ENCODE data around the gene CSF2RB.

CSF2RB gene

GRCh38 chr22:36923131-36923788, 9.8 kb downstream of the CSF2RB start:
- Histone ChIP-seq H3K4me1 (ENCODE audit: control insufficient read depth, insufficient read depth, low read length) (no peaks in the 10 kb centered on the region), H3K9ac (ENCODE audit: low read length) (no peak overlapping the region), H3K27me3 (replicated peaks; ENCODE audit: control insufficient read depth, insufficient read depth, low read length) (peaks cover 63% of the 10 kb centered on the region), H3K4me3 (ENCODE audit: low read length) (no peak overlapping the region), H3K9me3 (ENCODE audit: control insufficient read depth, low read length) (peaks cover 9% of the 10 kb centered on the region), H3K36me3 (ENCODE audit: control insufficient read depth, insufficient read depth, low read length, severe bottlenecking) (no peaks in the 10 kb centered on the region)
- no peak for DNase-seq (ENCODE audit: low read depth)

GRCh38 chr22:36924151-36924698, 10.8 kb downstream of the CSF2RB start:
- Histone ChIP-seq H3K9ac (ENCODE audit: low read length) (no peak overlapping the region), H3K36me3 (ENCODE audit: control insufficient read depth, insufficient read depth, low read length, severe bottlenecking) (no peaks in the 10 kb centered on the region), H3K4me1 (ENCODE audit: control insufficient read depth, insufficient read depth, low read length) (no peaks in the 10 kb centered on the region), H3K27me3 (replicated peaks; ENCODE audit: control insufficient read depth, insufficient read depth, low read length) (peaks cover 67% of the 10 kb centered on the region), H3K9me3 (ENCODE audit: control insufficient read depth, low read length) (no peaks in the 10 kb centered on the region), H3K4me3 (ENCODE audit: low read length) (no peak overlapping the region)
- DNase-seq (ENCODE audit: low read depth) = no peak

- Histone ChIP-seq H3K9me3 (ENCODE audit: control insufficient read depth, low read length) (no peaks in the 10 kb centered on the region), H3K36me3 (ENCODE audit: control insufficient read depth, insufficient read depth, low read length, severe bottlenecking) (no peaks in the 10 kb centered on the region), H3K4me1 (ENCODE audit: control insufficient read depth, insufficient read depth, low read length) (no peaks in the 10 kb centered on the region), H3K4me3 (ENCODE audit: low read length) (no peak overlapping the region), H3K9ac (ENCODE audit: low read length) (no peak overlapping the region), H3K27me3 (replicated peaks; ENCODE audit: control insufficient read depth, insufficient read depth, low read length) (peaks cover 70% of the 10 kb centered on the region)
- no peak for DNase-seq (ENCODE audit: low read depth)
These were observed 12.2 kb downstream of the CSF2RB start for GRCh38 chr22:36925388-36926290.

GRCh38 chr22:36926309-36926708, 12.9 kb downstream of the CSF2RB start:
- Histone ChIP-seq H3K27me3 (replicated peaks; ENCODE audit: control insufficient read depth, insufficient read depth, low read length) (peaks cover 74% of the 10 kb centered on the region), H3K4me3 (ENCODE audit: low read length) (no peak overlapping the region), H3K36me3 (ENCODE audit: control insufficient read depth, insufficient read depth, low read length, severe bottlenecking) (no peaks in the 10 kb centered on the region), H3K9me3 (ENCODE audit: control insufficient read depth, low read length) (no peaks in the 10 kb centered on the region), H3K9ac (ENCODE audit: low read length) (no peak overlapping the region), H3K4me1 (ENCODE audit: control insufficient read depth, insufficient read depth, low read length) (no peaks in the 10 kb centered on the region)
- no peak for DNase-seq (ENCODE audit: low read depth)

- no peak for DNase-seq (ENCODE audit: low read depth)
- Histone ChIP-seq H3K27me3 (replicated peaks; ENCODE audit: control insufficient read depth, insufficient read depth, low read length) (peaks cover 74% of the 10 kb centered on the region), H3K4me3 (ENCODE audit: low read length) (no peak overlapping the region)
These were observed 13.4 kb downstream of the CSF2RB start for GRCh38 chr22:36926721-36927435.

GRCh38 chr22:36927671-36928070, 14.2 kb downstream of the CSF2RB start:
- Histone ChIP-seq H3K4me1 (ENCODE audit: control insufficient read depth, insufficient read depth, low read length) (no peaks in the 10 kb centered on the region), H3K27me3 (replicated peaks; ENCODE audit: control insufficient read depth, insufficient read depth, low read length) (peaks cover 73% of the 10 kb centered on the region), H3K36me3 (ENCODE audit: control insufficient read depth, insufficient read depth, low read length, severe bottlenecking) (no peaks in the 10 kb centered on the region), H3K9ac (ENCODE audit: low read length) (no peak overlapping the region), H3K4me3 (ENCODE audit: low read length) (no peak overlapping the region), H3K9me3 (ENCODE audit: control insufficient read depth, low read length) (no peaks in the 10 kb centered on the region)
- DNase-seq (ENCODE audit: low read depth) = no peak

More at GRCh38 chr22:36926721-36927435, 13.4 kb downstream of the CSF2RB start:
- Histone ChIP-seq H3K36me3 (ENCODE audit: control insufficient read depth, insufficient read depth, low read length, severe bottlenecking) (no peaks in the 10 kb centered on the region), H3K9ac (ENCODE audit: low read length) (no peak overlapping the region), H3K9me3 (ENCODE audit: control insufficient read depth, low read length) (no peaks in the 10 kb centered on the region), H3K4me1 (ENCODE audit: control insufficient read depth, insufficient read depth, low read length) (no peaks in the 10 kb centered on the region)

GRCh38 chr22:36928196-36928595, 14.8 kb downstream of the CSF2RB start:
- Histone ChIP-seq H3K9ac (ENCODE audit: low read length) (no peak overlapping the region), H3K4me3 (ENCODE audit: low read length) (no peak overlapping the region), H3K4me1 (ENCODE audit: control insufficient read depth, insufficient read depth, low read length) (no peaks in the 10 kb centered on the region), H3K27me3 (replicated peaks; ENCODE audit: control insufficient read depth, insufficient read depth, low read length) (peaks cover 74% of the 10 kb centered on the region), H3K9me3 (ENCODE audit: control insufficient read depth, low read length) (no peaks in the 10 kb centered on the region), H3K36me3 (ENCODE audit: control insufficient read depth, insufficient read depth, low read length, severe bottlenecking) (no peaks in the 10 kb centered on the region)
- no peak for DNase-seq (ENCODE audit: low read depth)

- Histone ChIP-seq H3K27me3 (replicated peaks; ENCODE audit: control insufficient read depth, insufficient read depth, low read length) (peaks cover 74% of the 10 kb centered on the region), H3K4me1 (ENCODE audit: control insufficient read depth, insufficient read depth, low read length) (no peaks in the 10 kb centered on the region), H3K9ac (ENCODE audit: low read length) (no peak overlapping the region), H3K36me3 (ENCODE audit: control insufficient read depth, insufficient read depth, low read length, severe bottlenecking) (no peaks in the 10 kb centered on the region), H3K9me3 (ENCODE audit: control insufficient read depth, low read length) (no peaks in the 10 kb centered on the region), H3K4me3 (ENCODE audit: low read length) (no peak overlapping the region)
- no peak for DNase-seq (ENCODE audit: low read depth)
These were observed 15.5 kb downstream of the CSF2RB start for GRCh38 chr22:36928786-36929535.

- Histone ChIP-seq H3K36me3 (ENCODE audit: control insufficient read depth, insufficient read depth, low read length, severe bottlenecking) (no peaks in the 10 kb centered on the region), H3K4me3 (ENCODE audit: low read length) (no peak overlapping the region), H3K27me3 (replicated peaks; ENCODE audit: control insufficient read depth, insufficient read depth, low read length) (peaks cover 75% of the 10 kb centered on the region), H3K4me1 (ENCODE audit: control insufficient read depth, insufficient read depth, low read length) (no peaks in the 10 kb centered on the region), H3K9ac (ENCODE audit: low read length) (no peak overlapping the region), H3K9me3 (ENCODE audit: control insufficient read depth, low read length) (no peaks in the 10 kb centered on the region)
- DNase-seq (ENCODE audit: low read depth) = no peak
These were observed 16.2 kb downstream of the CSF2RB start for GRCh38 chr22:36929621-36930020.

- H3K27me3 ChIP-seq (replicated peaks; ENCODE audit: control insufficient read depth, insufficient read depth, low read length) = peaks cover 73% of the 10 kb centered on the region
- H3K36me3 ChIP-seq (ENCODE audit: control insufficient read depth, insufficient read depth, low read length, severe bottlenecking) = no peaks in the 10 kb centered on the region
- no peak for DNase-seq (ENCODE audit: low read depth)
- no peaks in the 10 kb centered on the region for H3K9me3 ChIP-seq (ENCODE audit: control insufficient read depth, low read length)
- no peak overlapping the region for H3K9ac ChIP-seq (ENCODE audit: low read length)
- H3K4me3 ChIP-seq (ENCODE audit: low read length) = no peak overlapping the region
- no peaks in the 10 kb centered on the region for H3K4me1 ChIP-seq (ENCODE audit: control insufficient read depth, insufficient read depth, low read length)
These were observed 16.9 kb downstream of the CSF2RB start for GRCh38 chr22:36930041-36930935.
